ENCODE data around the gene ARID3C.

The ARID3C gene

GRCh38 chr9:34576597-34577399 lies 52.1 kb downstream of the ARID3C start:
- no peak for DNase-seq

- DNase-seq, result no peak
Observed at GRCh38 chr9:34575862-34576596, 52.8 kb downstream of the ARID3C start.

- DNase-seq, result no peak
Observed at GRCh38 chr9:34575241-34575640, 53.6 kb downstream of the ARID3C start.

- no peak for DNase-seq
Observed at GRCh38 chr9:34574571-34574970, 54.3 kb downstream of the ARID3C start.

- DNase-seq, result no peak
Observed at GRCh38 chr9:34573599-34574325, 55.1 kb downstream of the ARID3C start.

GRCh38 chr9:34572628-34573027 lies 56.2 kb downstream of the ARID3C start:
- no peak for DNase-seq

- no peak for DNase-seq
Observed at GRCh38 chr9:34572092-34572491, 56.8 kb downstream of the ARID3C start.

GRCh38 chr9:34571481-34571810 lies 57.4 kb downstream of the ARID3C start:
- no peak for DNase-seq

All from NCI-H524 treated with DMSO at 0.1 percent for 48 hours (cell line).